WERI-Rb-1 (cell line): Measurements from ENCODE around the gene WDR38.

Source experiments
- DNase-seq: peaks from one replicate; pipeline ENCODE4 v3.0.0-alpha.2; 2020
- H3K27ac ChIP-seq: fragments of 250-450 bp; sonication (Bioruptor Pico); 2 replicates; pipeline ENCODE4 v1.5.1; 2020; ENCODE audit warnings: mild to moderate bottlenecking, moderate library complexity
- H3K27me3 ChIP-seq: fragments of 250-450 bp; sonication (Bioruptor Pico); 2 replicates; pipeline ENCODE4 v1.5.1; 2021; ENCODE audit warnings: mild to moderate bottlenecking, low read depth, moderate library complexity; ENCODE audit not compliant: insufficient read depth, severe bottlenecking
- H3K36me3 ChIP-seq: fragments of 250-450 bp; sonication (Bioruptor Pico); 2 replicates; pipeline ENCODE4 v1.5.1; 2020; ENCODE audit warnings: mild to moderate bottlenecking, moderate library complexity
- H3K4me3 ChIP-seq: 2 replicates; pipeline ENCODE4 v1.5.1; 2011; ENCODE audit warnings: low read depth, mild to moderate bottlenecking, control low read depth, low read length
- H3K9me3 ChIP-seq: fragments of 250-450 bp; sonication (Bioruptor Pico); 2 replicates; pipeline ENCODE4 v1.5.1; 2021; ENCODE audit warnings: mild to moderate bottlenecking, moderate library complexity; ENCODE audit not compliant: severe bottlenecking
- CTCF ChIP-seq: IDR thresholded peaks from 2 replicates; pipeline ENCODE4 v1.5.1; 2011; ENCODE audit warnings: low read depth, mild to moderate bottlenecking, control low read depth, inconsistent platforms, low read length

The WDR38 gene

GRCh38 chr9:124886461-124886860 lies 33.2 kb downstream of the WDR38 start:
- Histone ChIP-seq H3K4me3 (no peak overlapping the region), H3K27me3 (no peaks in the 10 kb centered on the region), H3K9me3 (no peaks in the 10 kb centered on the region), H3K36me3 (peaks cover 26% of the 10 kb centered on the region), H3K27ac (no peak overlapping the region)
- no peak for DNase-seq
- no peak for TF ChIP-seq CTCF

- Histone ChIP-seq H3K27me3 (no peaks in the 10 kb centered on the region), H3K36me3 (peaks cover 26% of the 10 kb centered on the region), H3K9me3 (no peaks in the 10 kb centered on the region), H3K4me3 (no peak overlapping the region), H3K27ac (no peak overlapping the region)
- TF ChIP-seq CTCF, result peak; percentile 15; the same call in 1 of the 2 replicates
- no peak for DNase-seq
These were observed 33.7 kb downstream of the WDR38 start for GRCh38 chr9:124886866-124887492.

- no peak for TF ChIP-seq CTCF
- no peaks in the 10 kb centered on the region for H3K27me3 ChIP-seq
- peaks cover 26% of the 10 kb centered on the region for H3K36me3 ChIP-seq
- no peak overlapping the region for H3K4me3 ChIP-seq
- no peak overlapping the region for H3K27ac ChIP-seq
- no peaks in the 10 kb centered on the region for H3K9me3 ChIP-seq
- no peak for DNase-seq
These were observed 34.6 kb downstream of the WDR38 start for GRCh38 chr9:124887832-124888231.

GRCh38 chr9:124889006-124889405 lies 35.7 kb downstream of the WDR38 start:
- no peak overlapping the region for H3K27ac ChIP-seq
- H3K9me3 ChIP-seq, result no peaks in the 10 kb centered on the region
- TF ChIP-seq CTCF, result no peak
- no peaks in the 10 kb centered on the region for H3K27me3 ChIP-seq
- H3K36me3 ChIP-seq, result peaks cover 26% of the 10 kb centered on the region
- H3K4me3 ChIP-seq, result no peak overlapping the region
- DNase-seq, result no peak

GRCh38 chr9:124890179-124890578 lies 36.9 kb downstream of the WDR38 start:
- no peaks in the 10 kb centered on the region for H3K9me3 ChIP-seq
- no peak overlapping the region for H3K4me3 ChIP-seq
- H3K27me3 ChIP-seq, result no peaks in the 10 kb centered on the region
- H3K36me3 ChIP-seq, result peaks cover 23% of the 10 kb centered on the region
- DNase-seq, result no peak
- TF ChIP-seq CTCF, result no peak
- no peak overlapping the region for H3K27ac ChIP-seq

DNA sequence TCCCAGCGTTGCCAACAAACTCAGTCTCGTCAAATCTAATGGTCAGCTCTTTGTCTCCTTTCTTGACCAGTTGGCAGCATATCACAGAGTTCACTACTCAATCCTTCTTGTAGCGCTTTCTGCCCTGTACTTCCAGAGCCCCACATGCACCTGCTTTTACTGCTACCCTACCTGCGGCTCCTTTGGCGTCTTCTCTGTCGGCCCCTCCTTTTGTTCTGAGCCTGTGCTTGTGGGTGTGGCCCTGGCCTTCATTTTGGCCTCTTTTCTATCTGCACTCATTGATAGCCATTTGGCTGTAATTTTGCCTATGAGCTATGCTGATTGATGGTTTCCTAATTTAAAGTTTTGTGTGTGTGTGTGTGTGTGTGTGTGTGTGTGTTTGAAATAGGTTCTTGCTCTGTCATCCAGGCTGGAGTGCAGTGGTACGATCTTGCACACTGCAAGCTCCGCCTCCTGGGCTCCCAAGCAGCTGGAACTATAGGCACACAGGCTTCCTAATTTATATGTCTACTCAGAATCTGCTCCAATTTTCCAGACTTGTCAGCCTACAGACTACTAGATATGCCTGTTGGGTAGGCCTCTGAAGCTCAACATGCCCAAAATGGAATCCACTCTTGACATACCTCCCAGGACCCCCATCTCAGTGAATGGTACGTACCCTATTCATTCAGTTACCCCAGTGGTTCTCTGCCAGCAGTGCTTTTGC lies 40.9 kb downstream of the WDR38 start:
- H3K27ac ChIP-seq, result no peak overlapping the region
- no peaks in the 10 kb centered on the region for H3K27me3 ChIP-seq
- no peak overlapping the region for H3K4me3 ChIP-seq
- no peak for TF ChIP-seq CTCF
- DNase-seq, result no peak
- H3K36me3 ChIP-seq, result peaks cover 21% of the 10 kb centered on the region
- peaks cover 2% of the 10 kb centered on the region for H3K9me3 ChIP-seq
